ENCODE results near the gene PRSS38. TPM values are rescaled to one million over a fixed set of nuclear protein-coding genes. Genes with fewer than 3 reads are reported as not detected.

The PRSS38 gene
- not detected for polyA plus RNA-seq (2013, experiment 1 of 2; ENCODE audit: insufficient read length)
- not detected for polyA plus RNA-seq (2013, experiment 2 of 2; ENCODE audit: insufficient read length)

- no peak for DNase-seq
Measured at GRCh38 chr1:227815468-227816409, at the start of gene PRSS38. PRSS38 (plus strand) TSS chr1:227815675; CDS start chr1:227815717, 42 bp downstream.

- no peak for DNase-seq
Measured at GRCh38 chr1:227766015-227766634, 49.4 kb upstream of the PRSS38 start.

- no peak for DNase-seq
Measured at GRCh38 chr1:227766653-227767277, 48.7 kb upstream of the PRSS38 start.

- no peak for DNase-seq
Measured at GRCh38 chr1:227767401-227768124, 47.9 kb upstream of the PRSS38 start.

GRCh38 chr1:227768125-227768439, 47.4 kb upstream of the PRSS38 start:
- no peak for DNase-seq

GRCh38 chr1:227768640-227769039, 46.8 kb upstream of the PRSS38 start:
- DNase-seq = no peak

- DNase-seq = peak; percentile 59
Measured at GRCh38 chr1:227769047-227769935, 46.2 kb upstream of the PRSS38 start.

- DNase-seq = no peak
Measured at GRCh38 chr1:227769936-227770494, 45.5 kb upstream of the PRSS38 start.

GRCh38 chr1:227770812-227771211, 44.7 kb upstream of the PRSS38 start:
- no peak for DNase-seq

GRCh38 chr1:227771326-227771725, 44.1 kb upstream of the PRSS38 start:
- DNase-seq = no peak

GRCh38 chr1:227771771-227772170, 43.7 kb upstream of the PRSS38 start:
- DNase-seq = no peak

- DNase-seq = no peak
Measured at GRCh38 chr1:227773558-227773957, 41.9 kb upstream of the PRSS38 start.

- no peak for DNase-seq
Measured at GRCh38 chr1:227774051-227774731, 41.3 kb upstream of the PRSS38 start.

GRCh38 chr1:227774821-227775661, 40.4 kb upstream of the PRSS38 start:
- peak; percentile 96 for DNase-seq

- DNase-seq = peak; percentile 24
Measured at GRCh38 chr1:227775841-227776240, 39.6 kb upstream of the PRSS38 start.

GRCh38 chr1:227776331-227776771, 39.1 kb upstream of the PRSS38 start:
- peak; percentile 93 for DNase-seq

GRCh38 chr1:227777156-227777555, 38.3 kb upstream of the PRSS38 start:
- no peak for DNase-seq

GRCh38 chr1:227777646-227778045, 37.8 kb upstream of the PRSS38 start:
- DNase-seq = no peak

- peak; percentile 65 for DNase-seq
Measured at GRCh38 chr1:227778401-227778947, 37.0 kb upstream of the PRSS38 start.
